Fibroblast of skin of scalp (primary cell): ENCODE measurements around the gene CTDP1.

ENCODE experiments used
- DNase-seq: peaks from one replicate; pipeline ENCODE4 v3.0.0-alpha.2; 2013

CTDP1 gene

DNA sequence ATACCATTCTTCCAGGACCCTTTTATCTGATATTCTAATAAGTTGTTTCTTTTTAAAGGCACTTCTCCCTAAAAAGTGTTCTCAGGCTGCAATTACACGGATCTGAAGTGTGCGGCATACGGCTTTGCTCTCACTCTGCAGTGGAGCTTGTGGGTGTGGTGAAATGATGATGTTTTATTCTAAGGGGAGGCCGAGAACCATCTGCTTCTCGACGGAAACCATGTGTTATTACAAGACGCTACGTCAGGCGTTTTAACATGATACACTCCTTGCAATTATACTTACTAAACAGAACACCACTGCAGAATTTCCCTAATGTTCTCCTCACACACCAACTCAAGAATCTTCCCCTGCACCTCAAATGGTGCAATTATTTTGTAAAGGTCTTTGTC is 34.9 kb upstream of the CTDP1 start:
- peak; percentile 17 for DNase-seq

DNA sequence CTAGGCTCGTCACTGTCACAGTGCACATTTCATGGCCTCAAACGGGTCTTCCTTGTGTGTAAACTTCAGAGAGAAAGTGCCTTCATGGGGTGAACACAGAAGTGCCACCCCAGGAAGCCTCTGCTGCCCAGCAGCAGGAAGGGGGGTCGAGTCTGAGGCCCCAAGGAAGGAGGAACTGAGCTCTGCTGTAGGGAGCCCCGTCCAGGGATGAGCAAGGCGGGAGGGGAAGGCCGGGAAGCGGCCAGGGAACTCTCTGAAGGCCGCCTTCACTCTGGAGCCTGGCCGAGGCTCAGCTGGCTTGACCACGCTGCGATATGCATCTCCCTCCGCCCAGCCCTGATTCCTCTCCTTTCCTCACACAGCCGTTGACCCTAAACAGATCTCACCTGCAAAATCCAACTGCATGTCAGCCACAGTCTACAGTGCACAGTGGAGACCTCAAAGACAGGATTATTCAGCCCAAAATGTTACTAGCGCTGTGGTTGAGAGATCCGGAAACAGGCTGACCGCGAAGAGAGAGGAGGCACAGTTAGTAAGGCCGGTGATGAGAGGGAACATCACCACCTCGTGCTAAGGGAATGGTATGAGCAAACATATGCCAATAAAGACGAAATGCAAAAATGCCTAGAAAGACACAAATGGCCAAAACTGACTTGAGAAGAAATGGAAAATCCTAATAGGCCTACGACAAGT is 34.2 kb upstream of the CTDP1 start:
- DNase-seq, result no peak

DNA sequence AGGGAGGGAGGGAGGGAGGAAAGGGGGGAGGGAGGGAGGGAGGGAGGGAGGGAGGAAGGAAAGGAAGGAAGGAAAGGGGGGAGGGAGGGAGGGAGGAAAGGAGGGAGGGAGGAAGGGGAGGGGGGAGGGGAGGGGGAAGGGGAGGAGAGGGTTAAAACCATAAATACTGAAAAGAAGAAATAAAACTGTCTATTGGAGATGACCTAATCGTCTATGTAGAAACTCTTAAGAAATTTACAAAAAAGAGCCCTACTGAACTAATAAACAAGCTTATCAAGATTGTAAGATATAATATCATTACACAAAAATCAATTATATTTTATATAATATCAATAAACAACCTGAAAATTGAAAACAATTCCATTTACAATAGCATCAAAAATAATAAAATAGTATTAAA is 32.3 kb upstream of the CTDP1 start:
- DNase-seq, result no peak

DNA sequence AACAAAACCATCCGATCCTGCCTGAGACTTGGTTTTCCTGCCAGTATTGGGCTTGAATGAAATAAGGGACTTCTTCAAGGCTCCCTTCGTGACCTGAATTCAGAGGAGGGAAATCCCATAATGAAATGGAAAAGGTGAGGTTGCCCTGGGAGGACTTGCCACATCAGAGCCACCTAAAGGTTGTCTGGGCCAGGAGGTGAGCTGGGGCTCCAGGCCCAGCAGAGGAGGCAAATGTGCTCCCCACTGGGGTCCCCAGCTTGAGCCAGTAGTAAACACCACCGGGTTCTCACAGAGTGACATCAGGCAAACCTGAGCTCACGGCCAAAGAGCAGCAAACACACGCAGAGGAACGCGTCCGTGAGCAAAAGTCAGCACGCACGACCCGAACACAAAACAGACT is 28.6 kb upstream of the CTDP1 start:
- no peak for DNase-seq

DNA sequence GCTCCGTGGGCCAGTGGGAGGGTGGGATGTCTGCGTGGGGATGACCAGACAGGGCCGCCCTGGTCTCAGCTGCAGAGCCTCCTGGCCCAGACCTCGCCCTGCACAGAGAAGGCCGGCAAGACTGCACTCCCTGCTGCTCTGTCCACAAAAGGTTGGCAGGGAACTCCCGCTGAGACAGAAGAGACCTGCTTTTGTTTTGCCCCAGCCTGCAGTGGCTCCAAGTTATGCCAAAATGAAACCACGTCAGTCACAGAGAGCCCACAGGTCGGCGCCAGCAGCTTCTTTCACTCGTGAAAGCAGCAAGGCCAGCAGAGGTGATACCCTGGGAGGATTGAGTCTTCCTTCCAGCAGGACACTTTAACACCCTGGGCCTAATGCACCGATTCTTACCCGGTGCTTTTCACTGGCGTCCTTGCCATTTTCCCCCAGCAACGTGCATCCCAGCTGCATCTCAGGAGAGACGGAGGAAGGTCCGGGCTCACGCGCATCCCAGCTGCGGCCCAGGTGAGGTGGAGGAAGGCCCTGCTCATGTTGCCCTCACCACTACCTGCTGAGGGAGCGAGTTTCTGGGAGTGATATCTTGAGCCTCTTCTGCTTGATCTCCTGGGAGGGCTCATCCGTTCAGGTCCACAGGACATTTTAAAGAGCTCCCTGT is 22.1 kb upstream of the CTDP1 start:
- DNase-seq, result no peak

DNA sequence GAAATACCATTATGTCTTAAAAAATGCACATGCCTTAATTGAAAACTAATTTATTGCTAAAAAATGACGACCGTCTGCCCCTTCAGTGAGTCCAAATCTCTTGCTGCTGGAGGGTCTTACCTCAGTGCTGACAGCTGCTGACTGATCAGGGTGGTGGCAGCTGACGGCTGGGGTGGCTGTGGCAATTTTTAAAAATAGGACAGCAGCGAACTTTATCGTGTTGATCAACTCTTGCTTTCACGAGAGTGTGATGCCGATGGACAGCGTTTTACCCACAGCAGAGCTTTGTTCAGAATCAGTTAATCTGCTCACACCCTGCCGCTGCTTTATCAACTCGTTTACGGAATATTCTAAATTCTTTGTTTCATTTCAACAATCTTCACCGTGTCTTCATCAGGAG is 21.2 kb upstream of the CTDP1 start:
- DNase-seq, result no peak

DNA sequence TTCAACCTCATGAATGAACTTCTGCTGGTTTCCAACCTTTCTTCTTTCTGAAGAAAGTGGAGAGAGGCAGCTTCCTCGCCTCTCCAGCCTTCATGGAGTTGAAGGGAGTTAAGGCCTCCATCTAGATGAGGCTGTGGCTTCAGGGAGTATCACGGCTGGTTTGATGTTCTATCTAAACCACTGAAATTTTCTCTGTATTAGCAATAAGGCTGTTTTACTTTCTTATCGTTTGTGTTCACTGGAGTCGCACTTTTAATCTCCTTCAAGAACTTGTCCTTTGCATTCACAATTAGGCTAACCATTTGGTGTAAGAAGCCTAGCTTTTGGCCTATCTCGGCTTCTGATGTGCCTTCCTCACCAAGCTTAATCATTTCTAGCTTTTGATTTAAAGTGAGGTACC is 19.9 kb upstream of the CTDP1 start:
- no peak for DNase-seq

DNA sequence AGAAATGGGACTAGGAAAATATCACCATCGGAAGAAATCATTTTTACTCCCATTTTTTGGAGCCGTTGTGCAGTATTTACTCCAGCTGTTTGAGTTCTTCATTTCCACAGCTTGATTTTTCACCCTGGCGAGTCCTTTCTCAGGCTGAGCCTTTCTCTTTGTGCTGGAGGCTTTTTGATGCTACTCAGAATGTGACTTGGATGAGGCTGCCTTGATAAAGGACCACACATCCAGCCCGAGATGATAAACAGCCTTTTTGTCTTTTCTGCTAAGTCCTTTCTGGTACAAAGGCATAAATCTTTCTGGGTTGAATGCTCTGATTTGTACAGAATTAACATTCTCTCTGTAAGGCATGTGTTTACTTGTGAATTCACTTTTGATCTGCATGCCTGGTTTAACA is 17.6 kb upstream of the CTDP1 start:
- DNase-seq, result no peak

DNA sequence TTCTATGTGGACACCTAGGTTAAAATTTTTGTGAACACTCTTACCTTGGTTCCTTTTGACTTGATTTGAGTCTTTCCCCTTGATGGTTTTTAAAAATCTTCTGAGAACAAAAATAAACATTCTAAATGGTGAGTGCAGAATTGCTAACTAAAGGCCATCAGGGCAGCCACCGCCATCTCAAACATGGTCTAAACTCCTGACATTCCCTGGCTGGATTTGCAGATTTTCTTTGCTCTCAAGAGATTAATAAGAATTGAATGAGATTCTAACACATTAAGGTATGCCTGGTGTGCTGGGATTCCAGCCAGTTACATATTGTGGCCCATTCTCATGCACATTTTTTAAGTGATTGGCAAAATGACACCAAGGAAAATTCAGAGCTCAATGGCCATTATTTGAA is 17.2 kb upstream of the CTDP1 start:
- DNase-seq, result no peak

DNA sequence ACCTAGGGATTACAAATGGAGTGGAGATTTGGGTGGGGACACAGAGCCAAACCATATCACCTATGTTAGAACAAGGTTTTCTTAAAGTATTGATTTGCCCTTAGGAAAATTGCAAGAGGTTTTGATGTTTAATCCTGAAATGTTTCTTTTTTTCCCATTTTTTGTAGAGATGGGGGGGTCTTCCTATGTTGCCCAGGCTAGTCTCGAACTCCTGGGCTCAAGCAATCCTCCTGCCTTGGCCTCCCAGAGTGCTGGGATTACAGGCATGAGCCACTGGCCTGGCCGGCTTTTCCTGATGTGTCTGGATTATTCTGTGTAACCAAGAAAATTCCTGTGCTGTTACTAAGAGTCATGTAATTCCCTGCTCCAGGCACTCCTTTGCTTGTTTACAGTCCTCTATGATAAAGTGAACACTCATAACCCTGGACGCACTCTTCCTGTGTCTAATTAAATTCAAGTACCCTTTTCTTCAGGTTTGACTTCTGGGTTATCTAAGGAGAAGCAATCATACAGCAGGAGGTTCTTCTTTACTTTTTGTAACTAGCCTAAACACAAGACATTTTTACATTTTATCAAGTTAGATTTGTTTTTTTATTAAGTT is 15.0 kb upstream of the CTDP1 start:
- peak; percentile 22 for DNase-seq

DNA sequence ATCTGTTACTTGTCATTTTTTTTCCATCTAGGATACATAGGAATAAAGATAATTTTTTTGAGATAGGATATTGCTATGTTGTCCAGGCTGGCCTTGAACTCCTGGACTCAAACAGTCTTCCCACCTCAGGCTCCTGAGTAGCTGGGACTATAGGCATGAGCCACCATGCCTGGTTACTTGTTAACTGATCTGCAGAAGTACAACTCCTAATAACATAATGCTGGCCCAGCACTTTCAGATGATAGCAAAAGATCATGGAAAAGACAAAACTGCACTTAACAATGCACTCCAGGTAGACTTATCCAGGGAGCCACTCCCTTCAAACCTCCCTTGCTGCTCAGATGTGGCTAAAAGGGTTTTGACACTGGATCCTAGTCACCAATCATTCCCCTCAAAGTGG is 11.4 kb upstream of the CTDP1 start:
- no peak for DNase-seq

DNA sequence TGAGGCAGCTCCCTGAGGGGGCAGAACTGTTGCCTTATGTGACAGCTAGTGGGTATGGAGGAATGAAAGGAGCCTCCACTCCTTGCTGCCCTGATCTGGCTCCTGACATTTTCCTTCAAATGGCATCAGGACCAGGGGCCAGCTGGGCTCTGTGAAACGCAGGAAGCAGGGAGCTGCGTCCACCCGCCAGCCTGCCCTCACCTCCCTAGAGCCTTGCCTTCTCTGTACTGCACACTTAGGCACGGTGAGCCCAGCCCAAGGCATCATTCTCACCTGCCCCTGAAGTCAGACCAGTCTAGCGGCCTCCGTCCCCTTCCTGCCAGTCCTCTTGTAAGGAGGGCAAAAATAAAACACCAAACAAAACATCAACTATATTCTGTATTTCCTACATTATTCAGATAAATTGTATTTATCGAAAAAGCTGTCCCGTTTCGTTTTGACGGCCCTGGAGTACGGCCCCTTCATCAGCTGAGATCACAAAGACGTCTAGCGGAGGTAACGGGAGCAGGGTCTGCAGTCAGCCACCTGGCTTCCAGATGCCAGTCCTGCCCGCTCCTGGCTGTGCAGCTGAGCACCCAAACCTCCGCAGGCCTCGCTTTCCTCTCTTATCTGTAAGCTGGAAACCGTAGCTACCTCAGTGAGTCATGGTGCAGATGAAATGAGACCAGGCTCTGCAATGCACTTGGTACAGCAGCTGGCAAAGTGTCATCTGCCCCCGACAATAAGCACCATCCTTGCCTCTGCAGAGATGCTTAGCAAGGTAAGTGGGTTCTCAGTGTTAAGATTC is 6.9 kb upstream of the CTDP1 start:
- DNase-seq, result no peak

DNA sequence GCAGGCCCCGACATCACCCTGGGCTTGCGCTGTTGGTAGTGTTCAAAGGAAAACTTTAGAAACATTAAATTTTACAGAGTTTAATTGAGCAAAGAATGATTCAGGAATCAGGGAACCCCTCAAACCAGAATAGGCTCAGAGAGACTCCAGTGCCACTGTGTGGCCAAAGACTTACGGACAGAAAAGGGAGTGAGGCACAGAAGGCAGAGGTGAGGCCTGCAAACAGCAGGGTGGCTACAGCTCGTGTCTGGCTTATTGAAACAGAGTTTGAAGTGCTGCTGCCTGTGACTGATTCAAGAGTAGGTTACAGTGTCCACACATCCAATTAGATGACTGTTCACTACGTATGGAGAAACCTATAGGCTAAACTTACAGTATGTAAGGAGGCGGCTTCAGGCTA is 2.4 kb upstream of the CTDP1 start:
- no peak for DNase-seq

DNA sequence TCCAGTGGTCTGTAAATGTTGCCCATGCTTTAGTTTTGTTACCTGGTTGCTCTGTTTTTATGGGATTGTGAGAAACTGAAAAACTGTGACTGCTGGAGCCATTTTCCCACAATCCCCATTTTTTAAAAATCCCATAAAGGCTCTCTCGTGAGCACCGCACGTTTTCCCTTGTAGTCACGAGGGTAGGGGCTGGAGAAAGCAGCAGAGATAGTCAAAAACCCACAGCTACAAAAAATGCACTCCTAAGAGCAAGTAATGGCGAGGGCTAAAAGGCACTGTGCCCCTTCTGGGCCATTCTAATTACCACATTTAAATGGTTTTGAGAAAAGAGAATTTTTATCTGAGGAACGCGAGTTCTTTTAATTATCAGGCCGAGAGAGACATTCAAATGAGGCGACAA is 1.8 kb upstream of the CTDP1 start:
- no peak for DNase-seq

DNA sequence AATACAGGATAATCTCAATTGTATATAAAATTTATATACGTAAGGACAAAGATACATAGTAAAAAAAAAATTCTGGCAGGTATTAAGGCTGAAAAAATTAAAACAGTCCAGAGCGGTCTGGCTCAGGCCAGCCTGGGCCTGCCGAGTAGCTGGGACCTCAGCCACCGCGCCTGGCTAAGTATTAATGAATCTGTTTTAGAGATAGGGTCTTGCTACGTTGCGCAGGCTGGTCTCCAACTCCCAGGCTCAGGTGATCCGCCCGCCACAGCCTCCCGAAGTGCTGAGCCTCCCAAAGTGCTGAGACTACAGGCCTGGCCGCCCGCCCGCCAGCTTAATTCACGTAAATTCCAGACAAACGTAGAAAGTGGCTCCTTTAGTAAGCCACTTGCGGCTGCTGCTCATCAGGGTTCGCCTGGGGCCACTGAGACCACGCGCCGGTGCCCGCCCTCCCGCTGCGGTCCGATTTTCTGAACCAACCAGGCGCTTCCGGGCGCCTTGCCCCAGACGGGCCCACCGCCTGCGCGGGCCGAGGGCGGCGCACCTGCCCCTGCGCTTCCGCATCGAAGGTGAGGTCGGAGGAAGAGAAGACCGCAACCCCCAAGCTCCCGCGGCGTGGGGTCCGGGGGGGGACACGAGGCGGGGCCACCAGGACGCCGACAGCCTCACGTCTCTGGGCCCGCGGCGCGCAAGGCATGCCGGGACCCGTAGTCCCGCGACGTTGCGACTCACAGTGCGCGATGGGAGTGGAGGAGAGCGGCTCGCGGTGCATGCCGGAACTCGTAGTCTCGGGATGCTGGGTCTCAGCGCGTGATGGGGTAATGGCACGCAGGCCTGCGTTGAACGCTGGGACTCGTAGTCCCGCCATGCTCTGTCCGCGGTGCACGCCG is 695 bp upstream of the CTDP1 start:
- DNase-seq, result peak; percentile 99

DNA sequence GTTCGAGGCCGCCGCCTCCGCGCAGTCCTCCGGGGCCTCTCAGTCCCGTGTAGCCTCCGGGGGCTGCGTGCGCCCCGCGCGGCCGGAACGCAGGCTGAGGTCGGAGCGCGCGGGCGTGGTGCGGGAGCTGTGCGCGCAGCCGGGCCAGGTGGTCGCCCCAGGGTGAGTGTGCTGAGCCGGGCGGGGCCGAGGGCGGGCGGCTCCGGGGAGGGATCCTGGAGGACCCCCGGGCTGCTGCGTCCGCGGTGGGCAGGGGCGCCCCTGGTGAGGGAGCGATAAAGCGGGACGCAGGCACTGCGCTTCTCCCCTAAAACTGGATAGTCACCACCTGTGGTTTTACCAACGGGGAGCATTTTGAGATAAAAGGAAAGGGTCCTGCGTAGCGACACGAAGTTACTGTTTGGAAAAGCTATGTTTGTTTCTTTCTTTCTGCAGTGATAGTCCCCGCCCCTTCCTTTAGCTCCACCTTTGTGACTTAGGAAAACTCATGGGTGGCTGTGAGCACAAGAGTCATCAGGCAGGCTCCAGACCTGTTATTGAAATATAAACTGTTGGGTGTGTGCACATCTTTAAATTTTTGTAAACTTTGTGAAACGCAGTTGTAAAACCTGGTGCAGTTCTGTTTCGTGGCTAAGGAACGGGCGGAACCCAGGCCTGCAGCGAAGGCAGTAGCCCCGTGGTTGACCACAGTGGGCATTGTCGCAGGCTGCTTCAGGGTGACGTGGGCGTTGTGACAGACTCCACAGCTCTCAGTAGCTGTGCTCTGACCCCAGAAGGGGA is 687 bp downstream of the CTDP1 start:
- peak; percentile 23 for DNase-seq

DNA sequence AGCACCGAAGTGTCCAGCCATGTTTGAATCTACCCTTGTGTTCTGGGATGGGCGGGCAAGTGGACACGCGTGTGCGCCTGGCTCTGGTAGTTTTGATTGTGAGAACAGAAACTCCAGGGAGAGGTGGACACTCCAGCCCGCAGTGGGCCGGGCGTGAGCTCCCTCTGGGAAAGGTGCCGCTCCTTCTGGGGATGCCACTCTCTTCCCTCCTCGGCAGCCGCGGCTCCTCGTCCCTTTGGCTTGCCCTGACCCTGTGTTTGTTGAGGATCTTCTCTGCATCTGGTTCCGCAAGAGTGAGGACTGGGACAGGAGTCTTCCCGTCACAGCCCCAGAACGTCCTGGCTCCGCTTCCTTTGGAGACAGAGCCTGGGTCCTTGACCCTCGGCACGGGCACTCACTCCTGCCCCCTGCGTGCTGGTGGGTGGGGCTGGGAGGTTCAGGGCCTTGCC is 1.3 kb downstream of the CTDP1 start:
- no peak for DNase-seq

DNA sequence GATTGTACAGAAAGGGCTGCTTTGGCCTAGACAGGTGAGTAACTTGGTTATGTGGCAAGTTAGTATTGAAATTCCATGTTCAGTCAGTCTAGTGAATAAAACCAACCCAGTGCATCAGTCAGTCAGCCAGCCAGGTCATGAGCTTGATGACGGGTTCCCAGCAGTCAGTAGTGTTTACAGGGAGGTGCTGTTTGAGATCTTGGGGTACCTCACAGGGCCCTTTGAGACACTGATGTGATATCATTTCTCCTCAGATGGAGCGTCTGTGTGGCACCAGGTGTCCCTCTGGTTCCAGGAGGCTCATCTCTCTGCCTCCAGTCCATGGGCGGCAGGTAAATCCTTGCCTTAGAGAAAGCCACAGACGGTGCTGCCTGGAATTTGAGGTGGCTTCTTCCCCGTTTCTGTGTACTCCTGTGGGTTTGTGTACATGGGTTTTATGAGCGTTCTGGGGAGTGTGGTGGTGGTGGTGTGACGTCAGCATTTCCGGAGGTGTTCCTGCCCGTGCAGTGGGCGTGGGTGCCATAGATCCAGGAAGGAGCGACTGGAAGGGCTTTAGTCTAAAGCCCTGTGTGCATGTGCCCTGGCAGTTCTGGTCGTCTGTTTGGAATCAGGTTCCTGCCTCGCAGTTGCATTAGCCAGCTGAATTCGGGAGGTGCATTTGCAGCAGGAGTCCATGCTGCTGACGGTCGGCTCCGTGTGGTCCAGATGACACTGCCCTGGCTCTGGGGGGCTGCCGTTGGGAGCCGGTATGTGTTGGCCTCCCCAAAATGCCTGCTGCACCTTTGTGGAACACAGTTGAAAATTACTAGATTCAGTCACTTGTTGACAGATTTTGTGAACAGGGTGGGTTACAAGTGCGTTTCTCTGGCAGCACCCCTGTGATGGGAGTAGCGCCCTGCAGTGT is 2.1 kb downstream of the CTDP1 start:
- DNase-seq, result no peak

DNA sequence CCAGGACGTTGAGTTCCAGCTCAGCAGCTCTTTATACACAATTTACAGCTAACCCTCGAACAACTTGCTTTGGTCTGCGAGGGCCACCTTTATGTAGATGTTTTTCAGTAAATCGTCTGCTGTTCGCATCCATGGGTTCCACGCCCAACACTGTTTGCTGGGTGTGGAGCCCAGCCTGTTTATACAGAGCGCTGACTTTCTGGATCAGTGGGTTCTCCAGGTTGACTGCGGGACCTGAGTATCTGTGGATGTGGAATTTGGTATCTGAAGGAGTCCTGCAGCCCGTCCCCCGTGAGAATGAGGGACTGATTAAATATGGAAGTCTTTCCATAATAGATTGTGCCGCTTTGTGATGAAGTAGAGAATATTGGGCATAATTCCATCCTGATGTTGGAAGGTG is 2.9 kb downstream of the CTDP1 start:
- DNase-seq, result no peak

DNA sequence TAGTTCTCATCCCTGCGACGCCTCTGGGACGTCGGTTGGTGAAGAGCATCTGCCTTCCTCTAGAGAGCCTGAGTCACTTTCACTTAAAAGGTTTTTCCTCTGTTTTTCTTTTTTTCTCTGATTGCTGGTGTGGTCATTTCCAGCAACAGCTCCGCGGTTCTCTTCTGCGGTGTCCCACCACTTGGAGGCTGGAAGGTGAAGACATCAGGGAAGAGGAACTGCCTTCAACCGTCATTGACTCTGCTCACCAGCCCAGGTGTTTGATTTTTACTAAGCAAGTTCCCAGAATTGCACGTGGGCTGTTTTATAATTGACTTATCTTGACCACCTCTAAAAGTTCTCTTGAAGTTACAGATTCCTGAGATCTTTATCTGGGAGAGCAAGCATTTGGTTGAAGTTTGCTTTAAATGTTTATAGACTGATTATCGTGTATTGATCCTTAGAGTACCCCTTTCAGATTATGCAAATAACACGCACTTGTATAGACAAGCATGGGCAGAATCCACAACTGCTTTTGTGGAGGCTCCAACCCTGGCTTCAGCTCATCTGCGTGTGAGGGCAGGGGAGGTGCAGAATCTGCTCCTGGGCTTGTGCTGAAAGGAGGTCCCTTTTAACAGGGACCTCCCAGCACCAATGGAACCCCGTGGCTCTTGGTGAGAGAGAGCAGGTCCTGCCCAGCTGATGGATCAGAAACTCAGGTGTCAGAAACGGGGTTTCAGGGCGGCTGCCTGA is 3.5 kb downstream of the CTDP1 start:
- no peak for DNase-seq
